Astrocyte (in vitro differentiated cells and primary cell): Measurements from ENCODE around the gene CFAP141. TPM values are rescaled to one million over a fixed set of nuclear protein-coding genes. Genes with fewer than 3 reads are reported as not detected.

Experiments used
- DNase-seq: peaks from one replicate; pipeline ENCODE4 v3.0.0-alpha.2; 2010; ENCODE audit warnings: low read depth
- FAIRE-seq: peaks from 2 replicates; lab custom pipeline; 2011; peaks lifted over from hg19 to GRCh38; lab: Jason Lieb, UNC
- H2AFZ ChIP-seq: 2 replicates; pipeline ENCODE4 v1.6.0; 2012; ENCODE audit warnings: low read depth, low read length, inconsistent platforms
- H3K27ac ChIP-seq: 2 replicates; pipeline ENCODE4 v1.5.1; 2011; ENCODE audit warnings: low read depth, low read length, inconsistent platforms
- H3K27me3 ChIP-seq: 2 replicates; pipeline ENCODE4 v1.6.0; 2011; ENCODE audit warnings: low read length, inconsistent platforms; ENCODE audit not compliant: insufficient read depth
- H3K36me3 ChIP-seq: 2 replicates; pipeline ENCODE4 v1.5.1; 2011; ENCODE audit warnings: low read length, inconsistent platforms; ENCODE audit not compliant: insufficient read depth
- H3K4me1 ChIP-seq: 2 replicates; pipeline ENCODE4 v1.5.1; 2011; ENCODE audit warnings: low read length, inconsistent platforms; ENCODE audit not compliant: insufficient read depth
- H3K4me2 ChIP-seq: 2 replicates; pipeline ENCODE4 v1.6.0; 2012; ENCODE audit warnings: low read length, inconsistent platforms
- H3K4me3 ChIP-seq: 2 replicates; pipeline ENCODE4 v1.5.1; 2011; ENCODE audit warnings: low read depth, mild to moderate bottlenecking, low read length, inconsistent platforms; ENCODE audit not compliant: insufficient read depth
- H3K79me2 ChIP-seq: 2 replicates; pipeline ENCODE4 v1.6.0; 2012; ENCODE audit warnings: mild to moderate bottlenecking, low read length, inconsistent platforms; ENCODE audit not compliant: insufficient read depth
- H3K9ac ChIP-seq: 2 replicates; pipeline ENCODE4 v1.6.0; 2012; ENCODE audit warnings: mild to moderate bottlenecking, low read length, inconsistent platforms
- H3K9me3 ChIP-seq: 2 replicates; pipeline ENCODE4 v1.5.1; 2012; ENCODE audit warnings: low read depth, mild to moderate bottlenecking, low read length, inconsistent platforms; ENCODE audit not compliant: insufficient read depth
- H4K20me1 ChIP-seq: 2 replicates; pipeline ENCODE4 v1.6.0; 2012; ENCODE audit warnings: low read length, inconsistent platforms; ENCODE audit not compliant: insufficient read depth
- H3K27ac Mint-ChIP-seq: one replicate; pipeline ENCODE4 v1.8.0; 2021; ENCODE audit warnings: mild to moderate bottlenecking, mixed read lengths; ENCODE audit not compliant: unreplicated experiment
- H3K27me3 Mint-ChIP-seq: one replicate; pipeline ENCODE4 v1.8.0; 2021; ENCODE audit warnings: low read depth, mixed read lengths; ENCODE audit not compliant: unreplicated experiment
- H3K36me3 Mint-ChIP-seq: one replicate; pipeline ENCODE4 v1.8.0; 2021; ENCODE audit warnings: low read depth, mixed read lengths; ENCODE audit not compliant: unreplicated experiment
- H3K4me1 Mint-ChIP-seq: one replicate; pipeline ENCODE4 v1.8.0; 2021; ENCODE audit warnings: low read depth, mixed read lengths; ENCODE audit not compliant: unreplicated experiment
- H3K4me3 Mint-ChIP-seq: one replicate; pipeline ENCODE4 v1.8.0; 2021; ENCODE audit warnings: mild to moderate bottlenecking, moderate library complexity, mixed read lengths; ENCODE audit not compliant: unreplicated experiment
- H3K9me3 Mint-ChIP-seq: one replicate; pipeline ENCODE4 v1.8.0; 2021; ENCODE audit warnings: mild to moderate bottlenecking, mixed read lengths; ENCODE audit not compliant: unreplicated experiment
- CTCF ChIP-seq: IDR thresholded peaks from 2 replicates; pipeline ENCODE4 v1.5.1; 2011; ENCODE audit warnings: low read depth, mild to moderate bottlenecking, inconsistent platforms, low read length, moderate library complexity; ENCODE audit not compliant: insufficient read depth
- EZH2 ChIP-seq: IDR thresholded peaks from 2 replicates; pipeline ENCODE4 v1.6.1; 2012; ENCODE audit warnings: mild to moderate bottlenecking, low read length, inconsistent platforms; ENCODE audit not compliant: insufficient read depth
- total RNA-seq: library from RNA; stranded (reverse); gene quantifications from 2 replicates; pipeline ENCODE4 v1.2.1, GENCODE V29; 2021

Gene CFAP141
- total RNA-seq, 1 donor from 2014 or later: not detected

GRCh38 chr1:154225370-154225769, 19.2 kb upstream of the CFAP141 start:
- H4K20me1 ChIP-seq: peaks cover 85% of the 10 kb centered on the region
- H3K27me3 Mint-ChIP-seq: no peaks in the 10 kb centered on the region
- no peaks in the 10 kb centered on the region for H3K9me3 ChIP-seq
- H3K27me3 ChIP-seq: no peaks in the 10 kb centered on the region
- no peak overlapping the region for H3K27ac ChIP-seq
- TF ChIP-seq CTCF: no peak
- TF ChIP-seq EZH2: no peak
- H3K36me3 ChIP-seq: peaks cover 42% of the 10 kb centered on the region
- FAIRE-seq: no peak
- H3K4me3 ChIP-seq: no peak overlapping the region
- no peak overlapping the region for H3K27ac Mint-ChIP-seq
- peaks cover 90% of the 10 kb centered on the region for H3K79me2 ChIP-seq
- H3K4me2 ChIP-seq: no peak overlapping the region
- H3K9ac ChIP-seq: no peak overlapping the region
- no peak for DNase-seq
- H3K4me1 Mint-ChIP-seq: peaks cover 16% of the 10 kb centered on the region
- no peaks in the 10 kb centered on the region for H3K9me3 Mint-ChIP-seq
- no peak overlapping the region for H2AFZ ChIP-seq
- peaks cover 8% of the 10 kb centered on the region for H3K36me3 Mint-ChIP-seq
- H3K4me3 Mint-ChIP-seq: peak overlapping the region; percentile 31
- peaks cover 12% of the 10 kb centered on the region for H3K4me1 ChIP-seq

- H3K27me3 Mint-ChIP-seq: no peaks in the 10 kb centered on the region
- H3K27me3 ChIP-seq: no peaks in the 10 kb centered on the region
- peak overlapping the region; percentile 99 for H3K4me3 Mint-ChIP-seq
- peaks cover 20% of the 10 kb centered on the region for H3K4me1 Mint-ChIP-seq
- H3K36me3 ChIP-seq: peaks cover 32% of the 10 kb centered on the region
- H3K4me3 ChIP-seq: no peak overlapping the region
- no peak overlapping the region for H3K27ac ChIP-seq
- no peak overlapping the region for H2AFZ ChIP-seq
- H3K4me1 ChIP-seq: peaks cover 18% of the 10 kb centered on the region
- peak overlapping the region; percentile 43 for H3K27ac Mint-ChIP-seq
- TF ChIP-seq CTCF (no peak), EZH2 (no peak)
- no peaks in the 10 kb centered on the region for H3K9me3 ChIP-seq
- peaks cover 9% of the 10 kb centered on the region for H3K36me3 Mint-ChIP-seq
- H3K79me2 ChIP-seq: peaks cover 92% of the 10 kb centered on the region
- DNase-seq (no peak), FAIRE-seq (no peak)
- H3K4me2 ChIP-seq: peak overlapping the region; percentile 87
- peaks cover 76% of the 10 kb centered on the region for H4K20me1 ChIP-seq
- H3K9me3 Mint-ChIP-seq: no peaks in the 10 kb centered on the region
- peak overlapping the region; percentile 27 for H3K9ac ChIP-seq
Measured at GRCh38 chr1:154223621-154224020, 17.5 kb upstream of the CFAP141 start.

- H3K27ac Mint-ChIP-seq: peak overlapping the region; percentile 43
- no peaks in the 10 kb centered on the region for H3K27me3 Mint-ChIP-seq
- peaks cover 23% of the 10 kb centered on the region for H3K4me1 ChIP-seq
- no peaks in the 10 kb centered on the region for H3K9me3 Mint-ChIP-seq
- H3K4me3 ChIP-seq: peak overlapping the region; percentile 82
- H3K36me3 Mint-ChIP-seq: peaks cover 10% of the 10 kb centered on the region
- no peak overlapping the region for H3K27ac ChIP-seq
- peaks cover 31% of the 10 kb centered on the region for H3K36me3 ChIP-seq
- H3K9me3 ChIP-seq: no peaks in the 10 kb centered on the region
- no peak overlapping the region for H3K9ac ChIP-seq
- H3K4me3 Mint-ChIP-seq: peak overlapping the region; percentile 99
- peaks cover 78% of the 10 kb centered on the region for H4K20me1 ChIP-seq
- TF ChIP-seq EZH2 (no peak), CTCF (no peak)
- H3K4me2 ChIP-seq: peak overlapping the region; percentile 87
- peaks cover 23% of the 10 kb centered on the region for H3K4me1 Mint-ChIP-seq
- no peak for FAIRE-seq
- H3K27me3 ChIP-seq: no peaks in the 10 kb centered on the region
- DNase-seq: no peak
- H3K79me2 ChIP-seq: peaks cover 94% of the 10 kb centered on the region
- H2AFZ ChIP-seq: no peak overlapping the region
Measured at GRCh38 chr1:154222918-154223317, 16.8 kb upstream of the CFAP141 start.
